ENCODE measurements around the gene RPS16.

Gene RPS16

GRCh38 chr19:39405958-39406655 is 29.6 kb downstream of the RPS16 start:
- DNase-seq = peak; percentile 59

GRCh38 chr19:39405261-39405957 is 30.3 kb downstream of the RPS16 start:
- peak; percentile 78 for DNase-seq

GRCh38 chr19:39403331-39404312 is 32.1 kb downstream of the RPS16 start:
- DNase-seq = peak; percentile 100

GRCh38 chr19:39402346-39403300 is 33.1 kb downstream of the RPS16 start:
- DNase-seq = peak; percentile 97

GRCh38 chr19:39401549-39402345 is 34.0 kb downstream of the RPS16 start:
- DNase-seq = peak; percentile 83

- DNase-seq = no peak
These were observed 34.6 kb downstream of the RPS16 start for GRCh38 chr19:39401070-39401548.

GRCh38 chr19:39400061-39400460 is 35.7 kb downstream of the RPS16 start:
- no peak for DNase-seq

GRCh38 chr19:39399668-39400050 is 36.1 kb downstream of the RPS16 start:
- DNase-seq = no peak

- DNase-seq = no peak
These were observed 37.4 kb downstream of the RPS16 start for GRCh38 chr19:39398297-39398864.

- peak; percentile 96 for DNase-seq
These were observed 38.1 kb downstream of the RPS16 start for GRCh38 chr19:39397360-39398296.

GRCh38 chr19:39390751-39391437 is 44.9 kb downstream of the RPS16 start, which contains the start of the genes MED29 and PAF1:
MED29 (plus strand) TSS chr19:39391378; CDS start chr19:39391423, 45 bp downstream.
PAF1 (minus strand) TSS chr19:39391106; CDS start chr19:39390864, 242 bp downstream.
- peak; percentile 100 for DNase-seq

GRCh38 chr19:39390451-39390750 is 45.3 kb downstream of the RPS16 start:
- DNase-seq = peak; percentile 93

- peak; percentile 52 for DNase-seq
These were observed 45.9 kb downstream of the RPS16 start for GRCh38 chr19:39389631-39390414.

GRCh38 chr19:39388657-39389056 is 47.1 kb downstream of the RPS16 start:
- DNase-seq = no peak

GRCh38 chr19:39386557-39386956 is 49.2 kb downstream of the RPS16 start:
- no peak for DNase-seq

- peak; percentile 38 for DNase-seq
These were observed 49.9 kb downstream of the RPS16 start for GRCh38 chr19:39385629-39386411.

Measured in DMS53 (cell line).